Fibroblast of the aortic adventitia (primary cell): ENCODE measurements around the gene CARM1. TPM values are rescaled to one million over a fixed set of nuclear protein-coding genes. Genes with fewer than 3 reads are reported as not detected.

Experiments used
- DNase-seq: peaks from one replicate; pipeline ENCODE4 v3.0.0-alpha.2; 2010; ENCODE audit warnings: low read depth
- H3K4me3 ChIP-seq: 2 replicates; pipeline ENCODE4 v1.5.1; 2011; ENCODE audit warnings: low read depth, mild to moderate bottlenecking, control low read depth, low read length, moderate library complexity
- small RNA-seq: library from RNA; depleted of rRNA; stranded (forward); fragments of <200 nt; gene quantifications from one replicate; pipeline ENCODE3, GENCODE V24; 2012
- total RNA-seq: library from RNA; depleted of rRNA; stranded (reverse); fragments of >200 nt; gene quantifications from 2 replicates; pipeline ENCODE4 v1.2.3, GENCODE V29; 2012; ENCODE audit warnings: low replicate concordance
- TF ChIP-seq, protein P1 (sequence below): IDR thresholded peaks from 2 replicates; pipeline ENCODE4 v1.5.1; 2011; ENCODE audit warnings: mild to moderate bottlenecking, low read length, control low read depth, inconsistent platforms; ENCODE audit not compliant: insufficient read depth

The CARM1 gene
- total RNA-seq, 1 donor, result 39.6 TPM

DNA sequence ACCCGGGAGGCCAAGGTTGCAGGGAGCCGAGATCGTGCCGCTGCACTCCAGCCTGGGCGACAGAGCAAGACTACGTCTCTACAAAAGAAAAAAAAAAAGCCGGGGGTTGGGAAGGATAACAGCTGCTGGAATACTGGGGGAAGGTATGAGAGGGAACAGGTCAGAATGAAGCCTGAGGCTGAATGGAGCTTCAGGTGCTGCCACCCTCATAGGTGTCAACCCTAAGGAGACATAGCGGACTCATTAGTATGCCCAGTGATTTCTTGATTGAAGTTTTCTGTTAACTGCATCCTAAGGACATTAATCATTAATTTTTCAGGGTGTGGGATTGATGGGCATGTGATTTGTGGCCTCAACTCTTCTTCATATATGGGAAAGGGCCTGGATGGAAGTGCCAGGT lies 95.5 kb downstream of the CARM1 start:
- TF ChIP-seq, protein P1, sequence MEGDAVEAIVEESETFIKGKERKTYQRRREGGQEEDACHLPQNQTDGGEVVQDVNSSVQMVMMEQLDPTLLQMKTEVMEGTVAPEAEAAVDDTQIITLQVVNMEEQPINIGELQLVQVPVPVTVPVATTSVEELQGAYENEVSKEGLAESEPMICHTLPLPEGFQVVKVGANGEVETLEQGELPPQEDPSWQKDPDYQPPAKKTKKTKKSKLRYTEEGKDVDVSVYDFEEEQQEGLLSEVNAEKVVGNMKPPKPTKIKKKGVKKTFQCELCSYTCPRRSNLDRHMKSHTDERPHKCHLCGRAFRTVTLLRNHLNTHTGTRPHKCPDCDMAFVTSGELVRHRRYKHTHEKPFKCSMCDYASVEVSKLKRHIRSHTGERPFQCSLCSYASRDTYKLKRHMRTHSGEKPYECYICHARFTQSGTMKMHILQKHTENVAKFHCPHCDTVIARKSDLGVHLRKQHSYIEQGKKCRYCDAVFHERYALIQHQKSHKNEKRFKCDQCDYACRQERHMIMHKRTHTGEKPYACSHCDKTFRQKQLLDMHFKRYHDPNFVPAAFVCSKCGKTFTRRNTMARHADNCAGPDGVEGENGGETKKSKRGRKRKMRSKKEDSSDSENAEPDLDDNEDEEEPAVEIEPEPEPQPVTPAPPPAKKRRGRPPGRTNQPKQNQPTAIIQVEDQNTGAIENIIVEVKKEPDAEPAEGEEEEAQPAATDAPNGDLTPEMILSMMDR, result no peak
- DNase-seq, result no peak
- no peak overlapping the region for H3K4me3 ChIP-seq

DNA sequence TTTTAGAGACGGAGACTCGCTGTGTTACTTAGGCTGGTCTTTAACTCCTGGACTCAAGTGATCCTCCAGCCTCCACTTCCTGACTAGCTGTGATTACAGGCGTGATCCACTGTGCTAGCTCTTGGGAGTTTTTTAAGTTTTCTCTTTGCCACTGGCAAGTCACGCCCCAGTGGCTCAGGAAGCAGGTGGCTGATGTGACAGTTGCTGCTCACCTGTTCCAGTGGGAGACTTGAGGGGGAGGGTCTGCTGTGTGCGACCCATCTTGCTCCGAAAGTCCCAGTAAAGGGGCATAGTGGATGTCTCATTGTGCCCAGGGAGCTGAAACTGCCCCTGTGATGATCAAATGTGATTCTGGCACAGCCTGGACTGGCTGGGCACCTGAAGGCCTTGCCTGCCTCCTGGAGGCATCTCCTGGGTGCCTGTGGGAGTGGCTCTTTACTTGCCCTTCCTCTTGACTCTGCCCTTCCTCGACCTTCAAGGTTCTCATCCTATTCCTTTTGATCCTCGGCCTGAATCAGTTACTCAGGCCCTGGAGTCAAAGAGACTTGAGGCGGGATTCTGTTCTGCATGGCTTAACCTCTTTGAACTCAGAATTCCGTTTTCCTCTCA lies 97.3 kb downstream of the CARM1 start:
- TF ChIP-seq, protein P1, result no peak
- H3K4me3 ChIP-seq, result no peak overlapping the region
- no peak for DNase-seq

DNA sequence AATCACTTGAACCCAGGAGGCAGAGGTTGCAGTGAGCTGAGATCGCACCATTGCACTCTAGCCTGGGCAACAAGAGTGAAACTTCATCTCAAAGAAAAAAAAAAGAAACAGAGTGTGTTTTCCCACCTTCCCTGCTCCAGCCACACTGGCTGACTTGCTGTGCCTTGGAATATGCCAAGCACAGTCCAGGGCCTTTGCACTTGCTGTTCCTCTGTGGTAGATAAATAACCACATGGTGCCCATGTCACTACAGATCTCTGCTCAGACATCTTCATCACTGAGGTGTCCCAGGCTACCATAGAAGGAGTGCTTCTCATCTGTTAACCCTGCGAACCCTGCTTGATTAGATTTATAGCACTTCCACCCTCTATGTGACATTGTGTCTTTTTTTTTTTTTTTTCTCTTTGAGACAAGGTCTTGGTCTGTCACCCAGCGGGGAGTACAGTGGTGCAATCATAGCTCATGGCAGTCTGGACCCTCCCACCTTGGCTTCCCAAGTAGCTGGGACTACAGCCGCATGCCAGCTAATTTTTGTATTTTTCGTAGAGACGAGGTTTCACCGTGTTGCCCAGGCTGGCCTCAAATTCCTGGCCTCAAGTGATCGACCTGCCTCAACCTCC lies 99.9 kb downstream of the CARM1 start:
- no peak for DNase-seq
- no peak overlapping the region for H3K4me3 ChIP-seq
- TF ChIP-seq, protein P1, result no peak

Small RNAs within 50 kb of the gene (small RNA-seq; reads per million reads assigned to genes)
- not detected for gene MIR6793

Other genes starting within 250 kb of the CARM1 start
- 48.2 and 71.2 TPM in 2 replicates for gene SLC44A2, start 246.0 kb upstream of the CARM1 start, total RNA-seq
- gene ILF3, start 217.2 kb upstream of the CARM1 start, total RNA-seq, result 68.3 and 119 TPM in 2 replicates
- gene QTRT1, start 170.1 kb upstream of the CARM1 start, total RNA-seq, result 17.7 and 21.1 TPM in 2 replicates
- gene DNM2, start 153.5 kb upstream of the CARM1 start, total RNA-seq, result 44.6 and 83.2 TPM in 2 replicates
- 30.2 and 44.3 TPM in 2 replicates for gene TMED1, start 35.3 kb upstream of the CARM1 start, total RNA-seq
- 0.41 and 0.81 TPM in 2 replicates for gene C19orf38, start 23.1 kb upstream of the CARM1 start, total RNA-seq
- gene YIPF2, start 57.1 kb downstream of the CARM1 start, total RNA-seq, result 68.7 and 89.1 TPM in 2 replicates
- gene TIMM29, start 57.3 kb downstream of the CARM1 start, total RNA-seq, result 18.4 and 41.5 TPM in 2 replicates
- 46.5 and 63.8 TPM in 2 replicates for gene SMARCA4, start 89.5 kb downstream of the CARM1 start, total RNA-seq
- gene LDLR, start 217.9 kb downstream of the CARM1 start, total RNA-seq, result 116 and 217 TPM in 2 replicates